CD4-positive, alpha-beta T cell treated with Interleukin-2 at 100 ng/mL for 4 hours (primary cell): ENCODE measurements around the gene SLC6A18.
"Not testable (repeated sequence)": the region's sequence is repeated elsewhere in the genome, so short reads cannot be mapped to it uniquely, and the experiment has no call there.

Source experiments
- DNase-seq: peaks from one replicate; pipeline ENCODE4 v3.0.0-alpha.2; 2020; ENCODE audit warnings: low spot score

Gene SLC6A18

DNA sequence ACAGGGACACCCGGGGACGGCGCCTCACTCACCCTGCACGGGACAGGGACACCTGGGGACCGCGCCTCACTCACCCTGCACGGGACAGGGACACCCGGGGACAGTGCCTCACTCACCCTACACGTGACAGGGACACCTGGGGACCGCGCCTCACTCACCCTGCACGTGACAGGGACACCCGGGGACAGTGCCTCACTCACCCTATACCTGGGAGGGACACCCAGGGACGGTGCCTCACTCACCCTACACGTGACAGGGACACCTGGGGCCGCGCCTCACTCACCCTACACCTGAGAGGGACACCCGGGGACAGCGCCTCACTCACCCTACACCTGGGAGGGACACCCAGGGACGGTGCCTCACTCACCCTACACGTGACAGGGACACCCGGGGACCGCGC is 65.8 kb downstream of the SLC6A18 start:
- not testable (repeated sequence) for DNase-seq

DNA sequence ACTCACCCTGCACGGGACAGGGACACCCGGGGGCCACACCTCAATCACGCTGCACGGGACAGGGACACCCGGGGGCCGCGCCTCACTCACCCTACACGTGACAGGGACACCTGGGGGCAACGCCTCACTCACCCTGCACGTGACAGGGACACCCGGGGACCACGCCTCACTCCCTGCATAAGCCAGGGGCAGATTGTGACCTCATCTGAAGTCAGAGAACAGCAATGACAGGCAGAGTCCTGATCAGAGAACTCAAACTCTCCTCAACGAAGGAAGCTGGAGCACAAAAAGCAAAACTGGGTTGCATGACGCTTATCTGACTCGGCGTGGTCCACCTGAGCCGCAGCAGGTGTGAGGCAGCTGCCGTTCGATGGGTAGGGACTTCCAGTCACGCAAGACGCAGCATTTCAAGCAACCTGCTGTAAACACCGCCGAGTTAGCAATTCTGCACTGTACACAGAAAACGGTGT is 66.5 kb downstream of the SLC6A18 start:
- DNase-seq, result no peak

DNA sequence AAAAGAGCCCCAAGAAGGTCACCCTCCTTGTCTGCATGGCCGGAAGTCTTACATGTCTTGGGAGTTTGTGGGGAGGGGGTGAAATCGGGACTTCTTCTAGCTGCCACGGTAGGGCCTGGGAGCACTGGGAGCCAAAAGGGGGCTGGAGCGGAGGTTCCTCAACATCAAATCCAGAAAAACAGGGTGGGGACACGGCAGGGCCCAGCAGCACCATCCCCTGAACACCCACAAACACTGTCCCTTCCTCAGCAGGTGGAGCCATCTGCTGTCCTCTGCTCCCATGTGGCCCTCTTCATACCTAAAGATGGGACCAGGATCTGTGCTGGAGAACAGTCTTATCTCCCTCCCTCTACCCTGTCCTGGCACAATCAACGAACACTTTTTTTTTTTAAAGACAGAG is 67.0 kb downstream of the SLC6A18 start:
- no peak for DNase-seq

DNA sequence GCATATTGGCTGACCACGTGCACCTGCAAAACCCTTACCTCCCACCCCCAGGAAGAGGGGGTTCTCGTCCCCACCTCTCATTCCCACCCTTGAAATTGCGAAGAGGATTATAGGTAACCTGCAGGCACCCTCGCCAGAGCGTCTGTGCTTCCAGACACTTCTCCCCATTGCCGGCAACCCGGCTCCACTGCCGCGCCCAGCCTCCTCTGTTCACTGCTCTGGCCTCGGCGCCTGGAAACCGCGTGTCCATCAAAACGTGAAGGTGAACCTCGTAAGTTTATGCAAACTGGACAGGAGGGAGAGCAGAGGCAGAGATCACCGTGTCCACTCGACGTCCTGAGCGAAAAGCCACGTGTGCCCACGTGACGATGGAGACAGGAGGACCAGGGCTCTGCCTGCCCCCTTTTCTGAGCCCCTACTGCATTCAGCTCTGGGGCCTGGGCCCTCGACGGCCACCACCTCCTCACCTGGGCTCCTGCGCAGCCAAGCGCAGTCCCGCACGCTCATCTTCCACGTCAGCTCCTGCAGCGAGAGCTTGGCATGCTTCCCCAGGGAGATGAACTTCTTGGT is 67.8 kb downstream of the SLC6A18 start:
- no peak for DNase-seq

DNA sequence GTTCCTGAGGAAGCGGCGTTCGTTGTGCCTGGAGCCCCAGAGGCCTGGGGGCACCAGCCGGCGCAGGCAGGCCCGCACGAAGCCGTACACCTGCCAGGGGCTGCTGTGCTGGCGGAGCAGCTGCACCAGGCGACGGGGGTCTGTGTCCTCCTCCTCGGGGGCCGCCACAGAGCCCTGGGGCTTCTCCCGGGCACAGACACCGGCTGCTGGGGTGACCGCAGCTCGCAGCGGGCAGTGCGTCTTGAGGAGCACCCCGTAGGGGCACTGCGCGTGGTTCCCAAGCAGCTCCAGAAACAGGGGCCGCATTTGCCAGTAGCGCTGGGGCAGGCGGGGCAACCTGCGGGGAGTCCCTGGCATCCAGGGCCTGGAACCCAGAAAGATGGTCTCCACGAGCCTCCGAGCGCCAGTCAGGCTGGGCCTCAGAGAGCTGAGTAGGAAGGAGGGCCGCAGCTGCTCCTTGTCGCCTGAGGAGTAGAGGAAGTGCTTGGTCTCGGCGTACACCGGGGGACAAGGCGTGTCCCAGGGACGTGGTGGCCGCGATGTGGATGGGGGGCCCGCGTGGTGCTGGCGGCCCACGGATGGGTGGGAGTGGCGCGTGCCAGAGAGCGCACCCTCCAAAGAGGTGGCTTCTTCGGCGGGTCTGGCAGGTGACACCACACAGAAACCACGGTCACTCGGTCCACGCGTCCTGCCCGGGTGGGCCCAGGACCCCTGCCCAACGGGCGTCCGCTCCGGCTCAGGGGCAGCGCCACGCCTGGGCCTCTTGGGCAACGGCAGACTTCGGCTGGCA is 68.4 kb downstream of the SLC6A18 start:
- no peak for DNase-seq

DNA sequence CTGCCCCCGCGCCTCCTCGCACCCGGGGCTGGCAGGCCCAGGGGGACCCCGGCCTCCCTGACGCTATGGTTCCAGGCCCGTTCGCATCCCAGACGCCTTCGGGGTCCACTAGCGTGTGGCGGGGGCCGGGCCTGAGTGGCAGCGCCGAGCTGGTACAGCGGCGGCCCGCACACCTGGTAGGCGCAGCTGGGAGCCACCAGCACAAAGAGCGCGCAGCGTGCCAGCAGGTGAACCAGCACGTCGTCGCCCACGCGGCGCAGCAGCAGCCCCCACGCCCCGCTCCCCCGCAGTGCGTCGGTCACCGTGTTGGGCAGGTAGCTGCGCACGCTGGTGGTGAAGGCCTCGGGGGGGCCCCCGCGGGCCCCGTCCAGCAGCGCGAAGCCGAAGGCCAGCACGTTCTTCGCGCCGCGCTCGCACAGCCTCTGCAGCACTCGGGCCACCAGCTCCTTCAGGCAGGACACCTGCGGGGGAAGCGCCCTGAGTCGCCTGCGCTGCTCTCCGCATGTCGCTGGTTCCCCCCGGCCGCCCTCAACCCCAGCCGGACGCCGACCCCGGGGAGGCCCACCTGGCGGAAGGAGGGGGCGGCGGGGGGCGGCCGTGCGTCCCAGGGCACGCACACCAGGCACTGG is 69.1 kb downstream of the SLC6A18 start:
- DNase-seq, result no peak

DNA sequence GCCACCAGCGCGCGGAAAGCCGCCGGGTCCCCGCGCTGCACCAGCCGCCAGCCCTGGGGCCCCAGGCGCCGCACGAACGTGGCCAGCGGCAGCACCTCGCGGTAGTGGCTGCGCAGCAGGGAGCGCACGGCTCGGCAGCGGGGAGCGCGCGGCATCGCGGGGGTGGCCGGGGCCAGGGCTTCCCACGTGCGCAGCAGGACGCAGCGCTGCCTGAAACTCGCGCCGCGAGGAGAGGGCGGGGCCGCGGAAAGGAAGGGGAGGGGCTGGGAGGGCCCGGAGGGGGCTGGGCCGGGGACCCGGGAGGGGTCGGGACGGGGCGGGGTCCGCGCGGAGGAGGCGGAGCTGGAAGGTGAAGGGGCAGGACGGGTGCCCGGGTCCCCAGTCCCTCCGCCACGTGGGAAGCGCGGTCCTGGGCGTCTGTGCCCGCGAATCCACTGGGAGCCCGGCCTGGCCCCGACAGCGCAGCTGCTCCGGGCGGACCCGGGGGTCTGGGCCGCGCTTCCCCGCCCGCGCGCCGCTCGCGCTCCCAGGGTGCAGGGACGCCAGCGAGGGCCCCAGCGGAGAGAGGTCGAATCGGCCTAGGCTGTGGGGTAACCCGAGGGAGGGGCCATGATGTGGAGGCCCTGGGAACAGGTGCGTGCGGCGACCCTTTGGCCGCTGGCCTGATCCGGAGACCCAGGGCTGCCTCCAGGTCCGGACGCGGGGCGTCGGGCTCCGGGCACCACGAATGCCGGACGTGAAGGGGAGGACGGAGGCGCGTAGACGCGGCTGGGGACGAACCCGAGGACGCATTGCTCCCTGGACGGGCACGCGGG is 69.9 kb downstream of the SLC6A18 start, which contains the start of gene TERT:
Gene TERT, minus strand, starts transcription at position 234 of the 815 bp plus-strand sequence. Its CDS starts 79 bp downstream, at position 155.
- DNase-seq, result peak; percentile 78

DNA sequence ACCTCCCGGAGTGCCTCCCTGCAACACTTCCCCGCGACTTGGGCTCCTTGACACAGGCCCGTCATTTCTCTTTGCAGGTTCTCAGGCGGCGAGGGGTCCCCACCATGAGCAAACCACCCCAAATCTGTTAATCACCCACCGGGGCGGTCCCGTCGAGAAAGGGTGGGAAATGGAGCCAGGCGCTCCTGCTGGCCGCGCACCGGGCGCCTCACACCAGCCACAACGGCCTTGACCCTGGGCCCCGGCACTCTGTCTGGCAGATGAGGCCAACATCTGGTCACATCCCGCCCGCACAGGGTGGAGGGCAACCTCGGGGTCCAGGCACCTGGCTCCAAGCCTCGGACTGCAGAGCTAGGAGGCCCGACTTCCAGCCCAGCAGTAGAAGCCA is 70.5 kb downstream of the SLC6A18 start:
- no peak for DNase-seq
